NAMALWA (cell line): ENCODE results near the gene ACACA.

Source experiments
- DNase-seq: peaks from one replicate; pipeline ENCODE4 v3.0.0-alpha.2; 2015; ENCODE audit warnings: low spot score

Gene ACACA

GRCh38 chr17:37231887-37232286, 174.7 kb downstream of the ACACA start:
- DNase-seq: no peak

GRCh38 chr17:37230633-37231032, 176.0 kb downstream of the ACACA start:
- DNase-seq: no peak

- DNase-seq: no peak
Observed at GRCh38 chr17:37225465-37225864, 181.2 kb downstream of the ACACA start.

GRCh38 chr17:37221865-37222264, 184.8 kb downstream of the ACACA start:
- DNase-seq: no peak

GRCh38 chr17:37220607-37220953, 186.1 kb downstream of the ACACA start:
- peak; percentile 46 for DNase-seq

- no peak for DNase-seq
Observed at GRCh38 chr17:37219876-37220606, 186.6 kb downstream of the ACACA start.

- DNase-seq: no peak
Observed at GRCh38 chr17:37218849-37219248, 187.8 kb downstream of the ACACA start.

GRCh38 chr17:37214416-37214815, 192.2 kb downstream of the ACACA start:
- DNase-seq: no peak

- DNase-seq: no peak
Observed at GRCh38 chr17:37213927-37214326, 192.7 kb downstream of the ACACA start.

- DNase-seq: no peak
Observed at GRCh38 chr17:37212179-37212578, 194.5 kb downstream of the ACACA start.

GRCh38 chr17:37211136-37211535, 195.5 kb downstream of the ACACA start:
- DNase-seq: no peak

- no peak for DNase-seq
Observed at GRCh38 chr17:37207103-37207502, 199.5 kb downstream of the ACACA start.

- DNase-seq: no peak
Observed at GRCh38 chr17:37206299-37206698, 200.3 kb downstream of the ACACA start.

- no peak for DNase-seq
Observed at GRCh38 chr17:37200497-37200896, 206.1 kb downstream of the ACACA start.

GRCh38 chr17:37197336-37197735, 209.3 kb downstream of the ACACA start:
- peak; percentile 25 for DNase-seq

- peak; percentile 20 for DNase-seq
Observed at GRCh38 chr17:37194208-37194607, 212.4 kb downstream of the ACACA start.

GRCh38 chr17:37191219-37191618, 215.4 kb downstream of the ACACA start:
- DNase-seq: no peak

- DNase-seq: no peak
Observed at GRCh38 chr17:37190493-37190892, 216.1 kb downstream of the ACACA start.

- DNase-seq: no peak
Observed at GRCh38 chr17:37188157-37188556, 218.5 kb downstream of the ACACA start.

- no peak for DNase-seq
Observed at GRCh38 chr17:37187262-37187661, 219.4 kb downstream of the ACACA start.

- no peak for DNase-seq
Observed at GRCh38 chr17:37182786-37183465, 223.7 kb downstream of the ACACA start.

- no peak for DNase-seq
Observed at GRCh38 chr17:37180376-37180775, 226.3 kb downstream of the ACACA start.

- DNase-seq: no peak
Observed at GRCh38 chr17:37179893-37180292, 226.7 kb downstream of the ACACA start.
